ENCODE results near the gene HRK. TPM values are rescaled to one million over a fixed set of nuclear protein-coding genes. Genes with fewer than 3 reads are reported as not detected.
A peak's percentile ranks its signal among the peaks of the same experiment; 100 is the strongest.

Gene HRK
- total RNA-seq, 1 experiment from 2014 or later, result 0.33 TPM

- H3K4me1 ChIP-seq (ENCODE audit: insufficient read depth, low read length), result peaks cover 27% of the 10 kb centered on the region
- H3K27me3 ChIP-seq (ENCODE audit: low read length), result no peaks in the 10 kb centered on the region
- ChIA-PET CTCF (interaction anchor here (0.5 to 1.1 kb wide), 2 partner anchors 32 to 1046 kb away, joined by 3 to 4 read pairs; no protein-coding TSS in a partner anchor), POLR2A (ENCODE audit: unreplicated experiment) (interaction anchor here (0.6 kb wide), 1 partner anchor 10 kb away, joined by 3 read pairs; no protein-coding TSS in a partner anchor)
- H4K20me1 ChIP-seq (ENCODE audit: low read length), result no peaks in the 10 kb centered on the region
- TF ChIP-seq EZH2phosphoT487 (IDR thresholded peaks at IDR 0.05; ENCODE audit: borderline replicate concordance, low read length), result no peak
- no peak for TF ChIP-seq CTCF (conservative IDR thresholded peaks at IDR 0.05; ENCODE audit: low read depth, low read length)
- no peak for TF ChIP-seq EZH2 (IDR thresholded peaks at IDR 0.05; ENCODE audit: low read length, unreplicated experiment)
- H3F3A ChIP-seq (ENCODE audit: low read length, unreplicated experiment), result peaks cover 9% of the 10 kb centered on the region
- H3K79me2 ChIP-seq (ENCODE audit: low read length), result peaks cover 54% of the 10 kb centered on the region
- intact Hi-C loops (cut with micrococcal nuclease), result loop anchor here (1.0 kb wide), 1 partner anchor 33 kb away; no protein-coding TSS in a partner anchor
- peak overlapping the region; percentile 54 for H3K4me3 ChIP-seq (ENCODE audit: low read length)
- no peaks in the 10 kb centered on the region for H3K9me2 ChIP-seq (replicated peaks; ENCODE audit: low read length)
- peaks cover 10% of the 10 kb centered on the region for H3K36me3 ChIP-seq (ENCODE audit: low read depth, low read length)
- H3K27ac ChIP-seq (ENCODE audit: low read length), result peak overlapping the region; percentile 94
- no peak overlapping the region for H2AFZ ChIP-seq (ENCODE audit: low read length)
- peak overlapping the region; percentile 80 for H3K4me2 ChIP-seq (ENCODE audit: low read length)
- DNase-seq, result peak; percentile 97
- peak overlapping the region; percentile 67 for H3K9ac ChIP-seq (ENCODE audit: low read length)
- no peaks in the 10 kb centered on the region for H3K9me3 ChIP-seq (ENCODE audit: low read length)
- no TSS peak for BruUV-seq (replicated peaks)
- peak; percentile 93 for ATAC-seq
These were observed 43.6 kb upstream of the HRK start for GRCh38 chr12:116924558-116925453.

- Histone ChIP-seq H3K9ac (ENCODE audit: low read length) (no peak overlapping the region), H3K9me2 (replicated peaks; ENCODE audit: low read length) (no peaks in the 10 kb centered on the region), H3K4me3 (ENCODE audit: low read length) (no peak overlapping the region), H3K79me2 (ENCODE audit: low read length) (peaks cover 68% of the 10 kb centered on the region), H4K20me1 (ENCODE audit: low read length) (0 out of 2 replicates have a peak, but pooled peaks cover 2% of the 10 kb centered on the region), H3K36me3 (ENCODE audit: low read depth, low read length) (peaks cover 6% of the 10 kb centered on the region; the same call in 1 of the 2 replicates), H3K27me3 (ENCODE audit: low read length) (no peaks in the 10 kb centered on the region), H2AFZ (ENCODE audit: low read length) (no peak overlapping the region), H3K27ac (ENCODE audit: low read length) (no peak overlapping the region), H3F3A (ENCODE audit: low read length, unreplicated experiment) (peaks cover 9% of the 10 kb centered on the region), H3K4me2 (ENCODE audit: low read length) (no peak overlapping the region), H3K9me3 (ENCODE audit: low read length) (no peaks in the 10 kb centered on the region), H3K4me1 (ENCODE audit: insufficient read depth, low read length) (peaks cover 46% of the 10 kb centered on the region)
- CTCF ChIA-PET, result no interaction called here
- intact Hi-C loops (cut with micrococcal nuclease), result no loop called here
- no peak for ATAC-seq
- no TSS peak for BruUV-seq (replicated peaks)
- no peak for DNase-seq
- POLR2A ChIA-PET (ENCODE audit: unreplicated experiment), result no interaction called here
- no peak for TF ChIP-seq EZH2 (IDR thresholded peaks at IDR 0.05; ENCODE audit: low read length, unreplicated experiment)
- no peak for TF ChIP-seq CTCF (conservative IDR thresholded peaks at IDR 0.05; ENCODE audit: low read depth, low read length)
- no peak for TF ChIP-seq EZH2phosphoT487 (IDR thresholded peaks at IDR 0.05; ENCODE audit: borderline replicate concordance, low read length)
These were observed 41.1 kb upstream of the HRK start for GRCh38 chr12:116922194-116922897.

Data from PC-3 (cell line).